Chondrocyte (in vitro differentiated cells): ENCODE results near the gene MAPRE3. TPM values are rescaled to one million over a fixed set of nuclear protein-coding genes. Genes with fewer than 3 reads are reported as not detected.

ENCODE experiments used
- DNase-seq: peaks from one replicate; pipeline ENCODE4 v3.0.0; 2021; ENCODE audit warnings: mixed read lengths, low spot score
- H3K27ac Mint-ChIP-seq: one replicate; pipeline ENCODE4 v1.8.0; 2021; ENCODE audit warnings: mild to moderate bottlenecking, moderate library complexity, mixed read lengths; ENCODE audit not compliant: unreplicated experiment
- H3K27me3 Mint-ChIP-seq: 2 replicates; pipeline ENCODE4 v1.8.0; 2021; ENCODE audit warnings: low read depth, mixed read lengths
- H3K36me3 Mint-ChIP-seq: 2 replicates; pipeline ENCODE4 v1.8.0; 2021; ENCODE audit warnings: low read depth, mixed read lengths
- H3K4me1 Mint-ChIP-seq: 2 replicates; pipeline ENCODE4 v1.8.0; 2021; ENCODE audit warnings: low read depth, mild to moderate bottlenecking, mixed read lengths
- H3K4me3 Mint-ChIP-seq: one replicate; pipeline ENCODE4 v1.8.0; 2021; ENCODE audit warnings: mild to moderate bottlenecking, moderate library complexity, mixed read lengths; ENCODE audit not compliant: unreplicated experiment
- H3K9me3 Mint-ChIP-seq: 2 replicates; pipeline ENCODE4 v1.8.0; 2021; ENCODE audit warnings: low read depth, mixed read lengths
- total RNA-seq: library from RNA; stranded (reverse); gene quantifications from 3 replicates; pipeline ENCODE4 v1.2.1, GENCODE V29; 2021
- TF ChIP-seq, protein P1 (sequence below): fragments of 200-600 bp; sonication (generic); IDR thresholded peaks from 2 replicates; pipeline ENCODE4 v1.5.0; 2021; ENCODE audit warnings: antibody characterized with exemption, mild to moderate bottlenecking, moderate library complexity

Gene MAPRE3
- total RNA-seq, 1 donor from 2014 or later: 12.3 TPM

DNA sequence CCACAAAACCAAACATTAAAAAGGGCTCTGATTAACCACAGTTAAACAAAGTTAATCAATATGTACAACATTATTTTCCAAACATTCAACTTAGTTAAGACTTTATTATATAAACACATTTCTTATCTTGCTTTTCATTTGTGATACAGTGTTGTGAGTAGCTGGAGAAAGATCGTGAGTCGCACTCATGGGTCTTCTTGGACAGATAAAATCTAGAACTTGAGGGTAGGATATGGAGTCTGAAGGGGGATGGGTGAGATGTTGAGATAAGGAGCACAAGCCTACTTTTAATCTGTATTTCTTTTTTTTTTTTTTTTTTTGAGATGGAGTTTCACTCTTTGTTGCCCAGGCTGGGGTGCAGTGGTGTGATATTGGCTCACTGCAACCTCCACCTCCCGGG lies 39.7 kb downstream of the MAPRE3 start:
- no peaks in the 10 kb centered on the region for H3K36me3 Mint-ChIP-seq
- peak overlapping the region; percentile 32 for H3K27ac Mint-ChIP-seq
- peaks cover 21% of the 10 kb centered on the region for H3K4me1 Mint-ChIP-seq
- TF ChIP-seq, protein P1, sequence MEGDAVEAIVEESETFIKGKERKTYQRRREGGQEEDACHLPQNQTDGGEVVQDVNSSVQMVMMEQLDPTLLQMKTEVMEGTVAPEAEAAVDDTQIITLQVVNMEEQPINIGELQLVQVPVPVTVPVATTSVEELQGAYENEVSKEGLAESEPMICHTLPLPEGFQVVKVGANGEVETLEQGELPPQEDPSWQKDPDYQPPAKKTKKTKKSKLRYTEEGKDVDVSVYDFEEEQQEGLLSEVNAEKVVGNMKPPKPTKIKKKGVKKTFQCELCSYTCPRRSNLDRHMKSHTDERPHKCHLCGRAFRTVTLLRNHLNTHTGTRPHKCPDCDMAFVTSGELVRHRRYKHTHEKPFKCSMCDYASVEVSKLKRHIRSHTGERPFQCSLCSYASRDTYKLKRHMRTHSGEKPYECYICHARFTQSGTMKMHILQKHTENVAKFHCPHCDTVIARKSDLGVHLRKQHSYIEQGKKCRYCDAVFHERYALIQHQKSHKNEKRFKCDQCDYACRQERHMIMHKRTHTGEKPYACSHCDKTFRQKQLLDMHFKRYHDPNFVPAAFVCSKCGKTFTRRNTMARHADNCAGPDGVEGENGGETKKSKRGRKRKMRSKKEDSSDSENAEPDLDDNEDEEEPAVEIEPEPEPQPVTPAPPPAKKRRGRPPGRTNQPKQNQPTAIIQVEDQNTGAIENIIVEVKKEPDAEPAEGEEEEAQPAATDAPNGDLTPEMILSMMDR: no peak
- no peak overlapping the region for H3K4me3 Mint-ChIP-seq
- DNase-seq: no peak
- no peaks in the 10 kb centered on the region for H3K9me3 Mint-ChIP-seq
- no peaks in the 10 kb centered on the region for H3K27me3 Mint-ChIP-seq

DNA sequence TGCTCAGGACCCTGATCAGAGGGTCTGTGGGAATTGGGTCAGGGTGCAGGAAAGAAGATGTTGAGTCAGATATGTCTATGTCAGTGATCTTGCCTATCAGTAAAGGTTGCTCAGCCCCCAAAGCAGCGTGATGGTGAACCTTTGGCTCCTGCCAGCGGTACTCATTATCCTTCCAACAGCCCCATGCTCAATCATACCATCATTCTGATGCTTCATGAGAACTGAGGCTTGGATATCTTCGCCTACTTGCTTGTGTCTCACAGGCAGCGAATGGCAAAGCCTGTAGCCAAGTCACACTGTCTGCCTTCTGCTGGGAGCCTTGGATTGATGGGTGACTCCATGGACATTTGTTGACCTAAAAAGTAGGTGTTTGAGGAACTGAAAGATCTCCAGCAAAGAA lies 43.3 kb downstream of the MAPRE3 start:
- no peak overlapping the region for H3K27ac Mint-ChIP-seq
- no peaks in the 10 kb centered on the region for H3K27me3 Mint-ChIP-seq
- TF ChIP-seq, protein P1: no peak
- H3K4me3 Mint-ChIP-seq: no peak overlapping the region
- no peaks in the 10 kb centered on the region for H3K36me3 Mint-ChIP-seq
- peaks cover 35% of the 10 kb centered on the region for H3K4me1 Mint-ChIP-seq
- no peak for DNase-seq
- no peaks in the 10 kb centered on the region for H3K9me3 Mint-ChIP-seq

DNA sequence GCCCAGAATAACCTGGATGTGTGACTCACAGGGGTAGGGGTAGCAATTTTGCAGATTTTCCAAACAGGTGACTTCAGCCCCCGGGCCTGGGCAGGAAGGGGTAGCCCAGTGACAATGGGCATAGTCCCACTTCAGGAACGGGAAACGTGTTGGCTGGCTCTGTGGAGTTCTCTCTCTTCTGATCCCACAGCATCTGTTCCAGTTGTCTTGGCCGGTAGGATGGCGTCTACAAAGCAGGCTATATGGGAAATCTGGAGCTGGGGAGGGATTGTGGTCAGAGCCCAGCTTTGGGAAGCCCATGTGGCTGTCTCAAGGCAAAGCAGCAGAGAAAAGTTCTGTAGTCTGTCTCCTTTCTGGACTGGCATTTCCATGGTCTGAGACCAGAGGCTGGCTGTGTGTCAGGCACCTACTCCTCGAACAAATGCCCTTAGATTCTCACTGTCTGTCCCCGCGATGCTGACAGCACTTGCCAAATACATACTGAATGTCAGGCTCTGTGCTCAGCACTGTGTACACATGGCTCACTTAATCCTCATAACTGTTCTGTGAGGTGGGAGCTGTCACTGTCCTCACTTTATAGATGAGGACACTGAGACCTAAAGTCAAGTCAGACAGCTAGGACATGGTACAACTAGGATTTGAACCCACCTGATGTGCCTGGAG lies 44.5 kb downstream of the MAPRE3 start:
- Mint-ChIP-seq H3K4me3 (no peak overlapping the region), H3K4me1 (peaks cover 35% of the 10 kb centered on the region), H3K27ac (no peak overlapping the region), H3K27me3 (no peaks in the 10 kb centered on the region), H3K36me3 (no peaks in the 10 kb centered on the region), H3K9me3 (no peaks in the 10 kb centered on the region)
- TF ChIP-seq, protein P1: no peak
- no peak for DNase-seq

DNA sequence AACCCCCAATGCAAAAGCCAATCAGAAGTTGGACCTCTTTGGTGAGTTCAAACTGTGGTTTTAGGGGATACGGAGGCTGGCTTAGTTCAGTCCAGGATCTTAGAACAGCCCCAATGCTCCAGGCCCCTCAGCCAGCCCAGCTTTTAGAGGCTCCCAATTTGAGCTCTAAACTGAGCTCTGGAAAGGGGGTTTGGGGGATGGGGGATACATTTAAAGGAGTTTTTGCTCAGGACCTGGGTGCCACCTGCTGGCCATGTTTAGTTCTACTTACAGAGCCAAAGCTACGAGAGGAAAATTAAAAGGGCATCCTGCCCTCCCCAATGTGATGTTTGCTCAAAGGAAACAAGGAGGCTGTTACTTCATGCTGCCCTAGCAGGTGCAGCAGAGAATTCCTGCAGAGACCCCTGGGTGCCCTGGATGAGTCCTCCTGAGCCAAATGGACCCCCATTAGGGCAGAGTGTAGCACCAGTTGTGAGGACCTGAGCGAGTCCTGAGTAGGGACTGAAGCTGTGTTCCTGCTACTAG lies 46.4 kb downstream of the MAPRE3 start:
- H3K4me1 Mint-ChIP-seq: peaks cover 40% of the 10 kb centered on the region
- no peaks in the 10 kb centered on the region for H3K27me3 Mint-ChIP-seq
- H3K9me3 Mint-ChIP-seq: no peaks in the 10 kb centered on the region
- H3K4me3 Mint-ChIP-seq: no peak overlapping the region
- DNase-seq: no peak
- no peaks in the 10 kb centered on the region for H3K36me3 Mint-ChIP-seq
- no peak overlapping the region for H3K27ac Mint-ChIP-seq
- TF ChIP-seq, protein P1: peak; percentile 89

DNA sequence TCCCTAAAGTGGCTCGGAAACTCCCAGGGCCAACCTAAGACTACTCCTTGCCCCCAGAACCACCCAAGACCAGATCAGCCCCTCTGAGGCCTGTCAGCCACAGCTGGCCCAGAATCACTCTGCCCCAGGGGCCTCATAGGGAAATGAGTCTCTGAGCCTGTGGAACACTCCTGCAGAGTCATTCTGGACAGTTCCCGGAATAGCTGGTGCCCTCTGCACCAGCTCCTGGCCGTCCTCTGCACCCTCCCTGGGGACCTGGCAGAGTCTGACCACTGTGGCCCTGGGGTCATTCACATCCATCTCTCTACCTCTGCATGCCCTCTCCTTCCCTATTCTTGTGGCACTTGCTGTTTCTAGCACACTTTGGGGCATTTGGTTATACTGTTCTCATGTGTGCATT lies 47.7 kb downstream of the MAPRE3 start:
- Mint-ChIP-seq H3K4me3 (no peak overlapping the region), H3K36me3 (peaks cover 4% of the 10 kb centered on the region), H3K27me3 (no peaks in the 10 kb centered on the region), H3K4me1 (peaks cover 31% of the 10 kb centered on the region), H3K27ac (no peak overlapping the region), H3K9me3 (no peaks in the 10 kb centered on the region)
- no peak for DNase-seq
- TF ChIP-seq, protein P1: no peak
